Measurements from ENCODE around the gene WWP2.

DNA sequence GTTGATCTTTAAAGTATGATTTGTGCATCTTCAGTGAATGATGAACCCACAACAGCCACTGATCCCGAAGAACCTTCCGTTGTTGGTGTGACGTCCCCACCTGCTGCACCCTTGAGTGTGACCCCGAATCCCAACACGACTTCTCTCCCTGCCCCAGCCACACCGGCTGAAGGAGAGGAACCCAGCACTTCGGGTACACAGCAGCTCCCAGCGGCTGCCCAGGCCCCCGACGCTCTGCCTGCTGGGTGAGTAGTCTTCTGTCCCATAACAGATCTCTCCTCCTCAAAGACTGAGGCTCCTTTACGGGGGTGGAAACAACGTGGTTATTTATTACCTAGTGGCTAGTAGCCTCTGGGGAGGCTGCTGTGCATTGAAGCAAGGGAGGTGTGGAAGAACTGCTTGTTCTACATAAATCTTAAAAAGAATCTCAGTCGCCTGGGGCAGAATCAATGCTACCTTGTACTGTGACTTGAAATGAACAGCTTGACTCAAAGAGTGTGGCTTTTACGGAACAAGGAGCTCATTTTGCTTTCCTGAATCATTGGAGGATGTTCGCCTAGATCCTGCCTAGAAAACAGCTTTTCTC is 126.0 kb downstream of the WWP2 start:
- TF ChIP-seq, protein P1, sequence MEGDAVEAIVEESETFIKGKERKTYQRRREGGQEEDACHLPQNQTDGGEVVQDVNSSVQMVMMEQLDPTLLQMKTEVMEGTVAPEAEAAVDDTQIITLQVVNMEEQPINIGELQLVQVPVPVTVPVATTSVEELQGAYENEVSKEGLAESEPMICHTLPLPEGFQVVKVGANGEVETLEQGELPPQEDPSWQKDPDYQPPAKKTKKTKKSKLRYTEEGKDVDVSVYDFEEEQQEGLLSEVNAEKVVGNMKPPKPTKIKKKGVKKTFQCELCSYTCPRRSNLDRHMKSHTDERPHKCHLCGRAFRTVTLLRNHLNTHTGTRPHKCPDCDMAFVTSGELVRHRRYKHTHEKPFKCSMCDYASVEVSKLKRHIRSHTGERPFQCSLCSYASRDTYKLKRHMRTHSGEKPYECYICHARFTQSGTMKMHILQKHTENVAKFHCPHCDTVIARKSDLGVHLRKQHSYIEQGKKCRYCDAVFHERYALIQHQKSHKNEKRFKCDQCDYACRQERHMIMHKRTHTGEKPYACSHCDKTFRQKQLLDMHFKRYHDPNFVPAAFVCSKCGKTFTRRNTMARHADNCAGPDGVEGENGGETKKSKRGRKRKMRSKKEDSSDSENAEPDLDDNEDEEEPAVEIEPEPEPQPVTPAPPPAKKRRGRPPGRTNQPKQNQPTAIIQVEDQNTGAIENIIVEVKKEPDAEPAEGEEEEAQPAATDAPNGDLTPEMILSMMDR (IDR thresholded peaks at IDR 0.05): no peak
- TF ChIP-seq POLR2A (IDR thresholded peaks at IDR 0.05): no peak

Data from esophagus squamous epithelium (tissue), 4 donors.